WTC11 (cell line): ENCODE data around the gene SLC24A3.

Experiments
- CREB1 ChIP-seq: sonication (generic); formaldehyde crosslinking; IDR thresholded peaks from 2 replicates; pipeline ENCODE4 v1.8.0; 2023; ENCODE audit warnings: mild to moderate bottlenecking, missing genetic modification reagents
- CREM ChIP-seq: sonication (generic); formaldehyde crosslinking; IDR thresholded peaks from 2 replicates; pipeline ENCODE4 v1.8.1; 2022; ENCODE audit warnings: mild to moderate bottlenecking, missing genetic modification reagents, moderate library complexity
- CTCF ChIP-seq: fragments of 200-600 bp; IDR thresholded peaks from 2 replicates; pipeline ENCODE4 v1.8.0; 2022; ENCODE audit warnings: antibody characterized with exemption
- E2F1 ChIP-seq: sonication (generic); formaldehyde crosslinking; IDR thresholded peaks from 2 replicates; pipeline ENCODE4 v1.8.0; 2022; ENCODE audit warnings: mild to moderate bottlenecking, missing genetic modification reagents
- ELF4 ChIP-seq: sonication (generic); formaldehyde crosslinking; IDR thresholded peaks from 2 replicates; pipeline ENCODE4 v1.8.1; 2022; ENCODE audit warnings: low read depth, mild to moderate bottlenecking, moderate library complexity, missing genetic modification reagents
- GRHL2 ChIP-seq: fragments of 250-450 bp; sonication (Bioruptor Pico); IDR thresholded peaks from 2 replicates; pipeline ENCODE4 v1.8.0; 2022; ENCODE audit warnings: mild to moderate bottlenecking, moderate library complexity; ENCODE audit not compliant: insufficient replicate concordance, severe bottlenecking
- MYBL2 ChIP-seq: sonication (generic); formaldehyde crosslinking; IDR thresholded peaks from 2 replicates; pipeline ENCODE4 v1.8.1; 2023; ENCODE audit warnings: mild to moderate bottlenecking, moderate library complexity, missing genetic modification reagents
- RELA ChIP-seq: sonication (generic); formaldehyde crosslinking; IDR thresholded peaks from 2 replicates; pipeline ENCODE4 v1.8.1; 2022; ENCODE audit warnings: missing genetic modification reagents, mild to moderate bottlenecking, borderline replicate concordance
- TCF7 ChIP-seq: sonication (generic); formaldehyde crosslinking; IDR thresholded peaks from 2 replicates; pipeline ENCODE4 v1.8.0; 2022; ENCODE audit warnings: mild to moderate bottlenecking, low read depth, missing genetic modification reagents, moderate library complexity
- USF1 ChIP-seq: sonication (generic); formaldehyde crosslinking; IDR thresholded peaks from 2 replicates; pipeline ENCODE4 v1.8.0; 2022; ENCODE audit warnings: mild to moderate bottlenecking, missing genetic modification reagents
- ZNF512 ChIP-seq: sonication (generic); formaldehyde crosslinking; IDR thresholded peaks from 2 replicates; pipeline ENCODE4 v1.8.1; 2022; ENCODE audit warnings: missing genetic modification reagents, borderline replicate concordance

- TF ChIP-seq ELF4 (CRISPR knock-in tag) (no peak), CTCF (no peak), E2F1 (CRISPR knock-in tag) (no peak), GRHL2 (no peak), CREM (no peak), MYBL2 (CRISPR knock-in tag) (no peak), CREB1 (CRISPR knock-in tag) (no peak), TCF7 (no peak), USF1 (CRISPR knock-in tag) (no peak), ZNF512 (CRISPR knock-in tag) (no peak), RELA (CRISPR knock-in tag) (no peak)
Observed at GRCh38 chr20:19218411-19218810, 6.0 kb downstream of the SLC24A3 start.
